Non-pigmented ciliary epithelial cell (primary cell): ENCODE results near the gene PPDPF.

ENCODE experiments used
- DNase-seq: peaks from one replicate; pipeline ENCODE4 v3.0.0-alpha.2; 2010; ENCODE audit warnings: low read depth

PPDPF gene

DNA sequence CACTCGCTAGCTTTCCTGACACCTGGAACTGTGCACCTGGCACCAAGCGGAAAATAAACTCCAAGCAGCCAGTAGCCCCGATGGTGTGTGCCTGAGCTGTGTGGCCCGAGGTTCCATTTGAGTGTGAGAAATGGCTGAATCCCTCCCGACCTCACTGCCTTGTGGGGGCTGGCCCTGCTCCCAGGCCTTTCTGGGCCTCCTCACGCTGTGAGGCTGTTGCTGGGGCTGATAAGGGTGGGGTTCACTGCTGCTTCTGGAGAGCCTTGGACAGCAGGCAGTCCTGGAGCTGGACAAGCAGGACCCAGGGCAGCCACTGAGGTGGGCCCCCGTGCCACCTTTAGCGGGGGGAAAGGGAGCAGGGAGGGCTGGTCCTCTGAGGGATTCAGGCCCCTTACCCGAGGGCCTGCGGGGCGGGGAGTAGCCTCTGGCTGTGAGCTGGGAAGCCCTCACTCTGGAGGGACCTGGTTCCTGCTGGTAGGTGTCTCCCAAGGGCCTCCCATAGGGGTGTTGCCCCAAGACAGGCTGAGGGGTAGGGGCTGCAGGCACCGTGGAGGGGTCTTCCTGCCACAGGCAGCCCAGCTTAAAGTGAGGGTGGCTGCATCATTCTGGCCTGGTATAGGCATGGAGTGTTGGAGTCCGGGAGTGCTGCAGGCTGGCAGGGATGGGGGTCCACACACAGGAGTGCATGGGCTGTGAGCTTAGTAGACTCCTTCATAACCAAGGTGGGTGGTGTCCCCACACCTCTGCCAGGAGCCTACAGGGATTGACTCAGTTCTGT is 1.7 kb downstream of the PPDPF start:
- no peak for DNase-seq

DNA sequence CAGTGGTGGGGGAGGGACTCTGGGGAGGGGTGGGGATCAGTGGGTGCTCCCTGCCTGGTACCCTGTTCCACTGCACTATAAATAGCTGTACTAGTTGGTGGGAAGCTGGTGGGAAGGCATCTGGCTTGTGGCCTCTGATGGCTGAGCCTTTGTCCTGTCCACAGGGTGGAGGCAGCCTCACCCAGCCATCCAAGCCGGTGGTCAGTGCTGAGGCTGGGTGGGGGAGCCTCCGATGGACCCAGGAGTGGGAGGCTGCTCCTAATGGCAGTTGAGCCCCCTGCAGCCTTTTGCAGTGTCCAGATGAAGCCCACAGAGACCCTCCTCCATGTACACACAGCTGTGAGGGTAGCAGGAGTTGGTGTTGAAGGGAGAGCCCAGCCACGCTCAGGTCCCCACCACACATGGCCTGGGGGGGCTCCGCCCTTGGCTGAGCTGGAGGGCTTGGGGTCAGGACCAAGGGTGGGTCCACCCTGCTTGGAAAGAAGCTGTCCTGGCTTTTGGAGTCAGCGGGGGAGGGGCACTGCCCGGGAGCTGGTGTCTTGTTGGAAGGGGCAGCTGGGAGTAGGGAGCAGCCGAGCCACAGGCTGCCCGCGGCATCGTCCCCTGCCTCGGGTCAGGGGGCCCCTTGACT is 2.5 kb downstream of the PPDPF start:
- DNase-seq, result no peak

DNA sequence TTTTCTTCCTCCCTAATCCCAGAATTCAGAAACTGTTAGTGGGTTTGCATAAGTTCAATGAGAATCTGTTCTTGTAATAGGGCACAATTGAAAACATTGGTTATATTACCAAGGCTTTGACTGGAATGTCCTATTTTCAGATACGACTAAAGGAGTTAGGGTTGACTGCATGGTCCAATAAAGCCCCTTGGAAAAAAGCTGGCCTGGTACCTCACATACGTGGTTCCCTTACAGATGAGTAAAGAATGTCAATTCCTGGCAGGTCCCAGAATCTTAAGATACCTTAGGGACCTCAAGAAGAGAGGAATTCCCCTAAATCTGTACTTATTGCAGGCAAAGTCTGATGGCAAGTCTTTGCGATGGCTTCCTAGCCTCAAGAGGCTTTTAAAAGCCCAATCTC is 4.6 kb downstream of the PPDPF start:
- DNase-seq, result no peak

DNA sequence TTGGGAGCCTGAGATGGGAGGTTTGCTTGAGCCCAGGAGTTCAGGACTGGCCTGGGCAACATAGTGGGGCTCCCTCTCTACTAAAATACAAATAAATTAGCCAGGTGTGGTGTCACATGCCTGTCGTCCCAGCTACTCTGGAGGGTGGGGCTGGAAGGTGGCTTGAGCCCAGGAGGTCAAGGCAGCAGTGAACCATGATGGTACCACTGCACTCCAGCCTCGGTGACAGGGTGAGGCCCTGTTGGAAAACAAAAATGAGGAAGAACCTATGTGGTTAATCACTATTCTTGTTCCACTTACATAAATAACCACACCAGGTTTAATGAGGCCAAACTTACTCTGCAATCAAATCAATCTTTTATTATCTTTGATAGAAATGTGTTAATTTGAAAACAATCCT is 5.4 kb downstream of the PPDPF start:
- no peak for DNase-seq

DNA sequence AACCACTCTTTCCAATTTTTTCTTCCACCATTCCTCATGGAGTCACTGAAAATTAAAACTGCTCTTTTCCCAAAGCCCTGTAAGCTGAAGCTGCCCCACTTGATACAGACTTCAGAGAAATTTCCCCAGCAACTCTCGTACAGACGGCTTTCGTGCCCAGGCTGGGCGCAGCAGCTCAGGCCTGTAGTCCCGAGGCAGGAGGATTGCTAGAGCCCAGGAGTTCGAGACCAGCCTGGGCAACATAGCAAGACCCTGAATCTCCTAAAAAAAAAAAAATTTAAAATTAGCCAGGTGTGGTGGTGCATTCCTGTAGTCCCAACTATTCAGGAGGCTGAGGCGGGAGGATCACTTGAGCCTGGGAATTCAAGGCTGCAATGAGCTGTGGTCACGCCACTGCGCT is 6.6 kb downstream of the PPDPF start:
- no peak for DNase-seq

DNA sequence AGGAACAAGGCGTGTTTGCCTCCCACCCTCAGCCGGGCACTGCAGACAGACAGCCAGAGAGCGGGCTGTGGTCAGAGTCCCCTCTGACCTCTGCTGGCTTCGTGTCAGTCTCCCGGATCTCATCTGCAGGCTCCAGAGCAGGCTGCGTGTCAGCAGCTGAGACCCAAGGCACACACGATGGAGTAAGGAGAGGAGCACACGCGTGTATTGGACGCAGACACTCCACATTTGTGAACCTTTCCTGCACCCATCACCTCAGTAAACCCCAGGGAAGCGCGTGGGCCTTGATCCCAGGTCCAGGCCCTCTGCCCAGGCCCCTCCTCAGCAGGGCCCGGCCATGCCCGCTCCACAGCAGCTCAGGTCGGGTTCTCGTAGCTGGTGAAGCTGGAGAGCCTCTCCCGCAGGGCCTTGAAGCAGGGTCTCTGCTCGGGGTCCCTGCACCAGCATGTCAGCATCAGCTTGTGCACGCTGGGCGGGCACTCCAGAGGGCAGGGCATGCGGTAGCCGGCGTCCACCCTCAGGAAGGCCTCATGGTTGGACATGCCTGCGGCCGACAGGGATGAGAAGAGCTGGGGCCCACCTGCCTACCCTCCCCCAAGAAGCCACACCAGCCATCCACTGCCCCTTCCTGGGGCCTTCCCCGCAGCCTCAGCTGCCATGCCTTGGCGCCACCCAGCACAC is 8.8 kb downstream of the PPDPF start:
- no peak for DNase-seq

DNA sequence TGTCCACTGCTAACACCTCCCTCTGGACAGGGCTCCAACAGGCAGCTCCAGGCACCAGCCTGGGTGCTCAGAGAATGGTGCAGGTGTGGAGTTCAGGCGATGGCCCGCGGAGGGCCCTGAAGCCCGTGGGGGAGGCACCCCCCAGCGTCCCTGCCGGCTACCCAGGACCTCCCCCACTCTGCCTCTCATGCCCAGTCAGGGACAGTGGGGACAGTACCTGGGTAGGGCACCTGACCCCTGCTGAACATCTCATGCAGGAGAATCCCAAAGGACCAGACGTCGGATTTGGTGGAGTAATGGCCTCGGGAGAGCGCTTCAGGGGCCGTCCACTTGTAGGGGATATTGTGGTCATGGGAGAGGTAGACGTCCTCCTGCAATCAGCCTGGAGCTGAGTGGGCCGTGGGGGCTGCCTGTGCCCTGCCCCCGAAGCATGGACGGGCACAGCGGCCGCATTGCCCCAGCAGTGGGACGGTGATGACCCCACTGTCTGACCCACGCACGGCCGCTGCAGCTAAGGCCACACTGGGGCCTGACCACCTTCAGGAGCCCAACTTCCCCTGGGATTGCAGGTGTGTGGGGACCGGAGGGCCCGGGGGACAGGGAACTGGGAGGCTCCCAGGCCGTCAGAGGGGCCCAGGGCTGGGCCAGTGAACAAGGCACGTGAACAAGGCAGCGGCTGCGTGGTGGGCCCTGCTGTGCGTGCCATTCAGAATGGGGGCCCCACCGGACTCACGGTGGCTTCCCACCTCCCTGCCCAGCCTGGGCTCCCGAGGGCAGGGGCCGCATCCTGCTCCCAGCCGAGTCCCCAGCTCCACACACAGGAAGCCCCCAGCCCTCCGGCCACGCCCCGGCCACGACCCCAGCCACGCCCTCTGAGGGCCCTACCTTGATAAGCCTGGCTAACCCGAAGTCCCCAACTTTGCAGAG is 9.6 kb downstream of the PPDPF start:
- no peak for DNase-seq

DNA sequence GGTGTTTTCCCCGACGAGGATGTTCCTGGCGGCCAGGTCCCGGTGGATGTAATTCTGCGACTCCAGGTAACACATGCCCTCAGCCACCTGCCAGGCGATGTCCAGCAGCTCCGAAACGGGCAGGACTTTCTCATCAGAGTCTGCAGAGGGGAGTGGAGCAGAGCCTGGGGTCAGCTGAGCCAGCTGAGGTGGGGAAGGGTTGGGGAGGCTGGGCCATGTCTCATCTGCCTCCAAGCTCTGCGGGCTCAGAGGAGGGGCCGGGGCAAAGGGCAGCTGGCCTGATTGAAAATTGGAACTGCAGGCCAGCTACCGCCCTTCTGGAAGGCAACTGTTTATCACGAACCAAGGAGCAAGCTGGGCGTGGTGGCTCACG is 10.2 kb downstream of the PPDPF start:
- DNase-seq, result no peak

DNA sequence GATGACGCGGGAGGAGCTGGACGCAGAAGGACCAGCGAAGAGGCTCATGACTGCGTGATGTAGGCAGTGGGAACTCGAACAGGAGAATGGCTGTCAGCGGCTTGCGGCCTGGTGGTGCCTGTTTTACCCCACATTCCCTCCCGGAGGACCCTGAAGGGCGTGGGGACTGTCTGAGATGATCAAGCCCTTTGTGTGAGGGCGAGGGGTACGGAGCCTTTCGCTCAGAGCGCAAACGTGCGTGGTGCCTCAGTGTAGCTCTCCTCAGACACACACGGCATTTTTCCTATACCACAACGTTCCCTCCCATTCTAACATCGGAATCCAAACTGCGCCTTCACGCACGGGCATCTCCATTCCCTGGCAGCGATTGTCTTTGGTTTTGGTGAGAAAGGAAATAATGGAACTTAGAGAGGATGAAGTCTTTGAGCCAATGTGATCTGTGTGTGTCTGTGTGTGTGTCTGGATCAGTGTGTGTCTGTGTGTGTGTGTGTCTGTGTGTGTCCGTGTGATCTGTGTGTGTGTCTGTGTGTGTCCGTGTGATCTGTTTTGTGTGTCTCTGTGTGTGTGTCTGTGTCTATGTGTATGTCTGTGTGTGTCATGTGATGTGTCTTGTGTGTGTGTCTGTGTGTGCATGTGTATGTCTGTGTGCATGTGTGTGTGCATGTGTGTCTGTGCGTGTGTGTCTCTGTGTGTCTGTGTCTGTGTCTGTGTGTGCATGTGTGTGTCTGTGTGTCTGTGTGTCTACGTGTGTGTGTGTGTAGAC is 11.3 kb downstream of the PPDPF start:
- no peak for DNase-seq

DNA sequence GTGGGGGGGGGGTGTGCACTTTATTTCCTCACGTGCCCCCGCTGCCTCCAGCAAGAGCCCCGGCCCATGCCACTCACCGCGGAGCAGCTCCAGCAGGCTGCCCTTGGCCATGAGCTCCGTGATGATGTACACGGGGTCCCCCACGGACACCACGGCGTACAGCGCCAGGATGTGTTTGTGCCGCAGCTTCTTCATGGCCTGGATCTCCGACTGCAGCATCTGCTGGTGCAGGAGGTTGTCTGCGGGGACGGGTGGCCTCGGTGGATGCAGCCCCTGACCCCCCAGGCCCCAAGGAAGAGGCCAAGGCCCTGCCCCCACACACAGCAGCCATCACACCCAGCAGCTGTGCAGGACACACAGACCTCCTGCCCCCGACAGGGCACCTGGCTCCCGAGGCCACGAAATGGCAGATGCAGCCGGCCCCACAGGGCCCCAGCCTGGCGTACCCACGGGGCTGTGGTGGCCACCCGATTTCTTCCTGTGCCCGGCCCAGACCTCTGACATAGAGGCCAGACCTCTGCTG is 11.9 kb downstream of the PPDPF start:
- DNase-seq, result no peak

DNA sequence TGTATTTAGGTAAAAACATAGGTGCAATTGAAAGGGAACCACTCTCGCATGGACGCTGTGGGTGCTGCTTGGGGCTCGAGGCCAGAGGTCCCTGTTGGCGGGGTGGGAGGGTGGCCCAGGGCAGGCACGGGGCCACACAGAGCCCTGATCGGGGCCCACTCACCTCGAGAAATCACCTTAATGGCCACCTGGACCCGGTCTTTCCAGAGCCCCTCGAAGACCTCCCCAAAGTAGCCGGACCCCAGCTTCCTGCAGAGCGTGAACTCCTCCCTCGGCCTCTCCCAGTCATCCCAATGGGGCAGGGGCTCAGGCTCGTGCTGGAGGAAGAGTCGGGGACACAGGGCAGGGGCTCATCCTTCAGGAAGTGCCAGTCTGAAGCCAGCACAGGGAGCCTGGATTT is 12.8 kb downstream of the PPDPF start:
- no peak for DNase-seq

DNA sequence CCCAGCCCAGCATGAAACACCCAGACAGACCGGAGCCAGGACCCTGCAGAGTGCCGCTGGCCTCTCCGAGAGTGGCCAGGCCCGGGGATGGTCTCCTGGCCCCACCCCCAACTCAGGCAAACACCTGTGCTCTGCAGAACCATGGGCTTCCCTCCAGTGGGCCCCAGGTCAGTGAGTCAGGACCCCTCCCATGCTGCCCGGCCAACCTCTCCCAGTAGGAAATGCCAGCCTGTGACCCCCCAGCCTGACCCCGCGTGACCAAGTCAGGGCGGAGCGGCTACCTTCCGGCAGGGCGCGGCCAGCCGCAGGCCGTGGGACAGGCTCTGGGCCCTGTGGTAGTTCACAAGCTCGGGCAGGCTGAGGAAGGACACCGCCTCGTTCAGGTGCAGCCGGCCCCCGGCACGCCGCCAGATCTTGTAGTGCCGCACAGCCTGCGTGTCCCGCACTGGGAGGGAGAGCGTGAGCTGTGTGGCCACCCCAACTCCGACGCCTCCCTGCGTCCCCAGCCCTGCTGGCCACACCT is 13.4 kb downstream of the PPDPF start:
- DNase-seq, result no peak

DNA sequence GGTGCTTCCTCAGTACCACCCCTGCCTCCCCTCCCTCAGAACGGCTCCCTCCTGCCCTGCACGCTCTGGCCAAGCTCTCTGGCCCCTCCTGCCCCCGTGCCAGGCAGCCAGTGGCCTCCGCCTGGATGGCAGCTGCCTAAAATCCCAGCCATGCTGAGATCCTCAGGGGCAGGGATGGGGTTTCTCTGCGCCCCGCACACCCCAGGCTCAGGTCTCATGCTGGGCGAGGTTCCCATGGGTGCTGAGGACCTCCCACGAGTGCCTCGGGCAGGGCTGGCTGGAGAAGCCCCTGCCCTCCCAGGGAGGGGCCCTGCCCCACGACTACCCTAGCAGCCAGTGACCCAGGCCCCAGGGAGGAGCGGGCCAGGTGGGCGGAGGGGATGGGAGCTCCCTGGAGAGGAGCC is 13.9 kb downstream of the PPDPF start:
- no peak for DNase-seq

DNA sequence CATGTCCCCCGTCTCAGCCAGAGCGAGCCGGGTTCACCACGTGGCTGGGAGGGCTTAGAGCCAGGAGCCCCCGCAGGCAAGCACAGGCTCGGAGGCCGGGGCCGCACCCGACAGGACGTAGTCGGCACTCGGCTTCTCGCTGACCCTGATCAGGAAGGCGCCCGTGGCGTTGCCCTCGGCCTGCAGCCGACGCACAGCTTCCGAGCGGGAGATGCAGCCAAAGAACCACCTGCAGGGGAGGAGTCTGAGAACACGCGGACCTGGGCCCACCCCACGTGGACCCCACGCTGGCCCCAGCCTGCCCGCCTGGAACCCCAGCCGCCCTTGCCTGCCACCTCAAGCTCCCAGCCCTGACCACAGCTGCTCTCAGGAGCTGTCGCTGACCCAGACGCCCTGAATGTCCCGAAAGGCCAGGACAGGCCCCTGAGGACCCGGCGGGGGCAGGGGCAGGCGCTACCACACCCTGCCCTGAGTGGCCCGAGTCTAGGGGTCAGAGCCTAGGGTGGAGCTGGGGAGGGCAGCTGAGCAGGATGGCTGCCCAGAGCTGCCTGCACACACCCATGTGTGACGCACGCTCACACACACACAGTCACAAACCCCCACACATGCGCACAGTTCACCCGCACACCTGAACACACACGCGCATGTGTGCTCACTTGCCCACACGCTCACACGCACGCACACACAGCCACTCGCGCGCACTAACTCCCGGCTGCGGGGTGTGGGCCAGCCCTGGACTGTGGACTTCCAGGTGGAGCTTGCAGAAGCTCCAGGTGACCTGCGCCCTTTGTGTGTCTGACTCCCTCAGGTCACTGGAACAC is 14.5 kb downstream of the PPDPF start:
- DNase-seq, result no peak

DNA sequence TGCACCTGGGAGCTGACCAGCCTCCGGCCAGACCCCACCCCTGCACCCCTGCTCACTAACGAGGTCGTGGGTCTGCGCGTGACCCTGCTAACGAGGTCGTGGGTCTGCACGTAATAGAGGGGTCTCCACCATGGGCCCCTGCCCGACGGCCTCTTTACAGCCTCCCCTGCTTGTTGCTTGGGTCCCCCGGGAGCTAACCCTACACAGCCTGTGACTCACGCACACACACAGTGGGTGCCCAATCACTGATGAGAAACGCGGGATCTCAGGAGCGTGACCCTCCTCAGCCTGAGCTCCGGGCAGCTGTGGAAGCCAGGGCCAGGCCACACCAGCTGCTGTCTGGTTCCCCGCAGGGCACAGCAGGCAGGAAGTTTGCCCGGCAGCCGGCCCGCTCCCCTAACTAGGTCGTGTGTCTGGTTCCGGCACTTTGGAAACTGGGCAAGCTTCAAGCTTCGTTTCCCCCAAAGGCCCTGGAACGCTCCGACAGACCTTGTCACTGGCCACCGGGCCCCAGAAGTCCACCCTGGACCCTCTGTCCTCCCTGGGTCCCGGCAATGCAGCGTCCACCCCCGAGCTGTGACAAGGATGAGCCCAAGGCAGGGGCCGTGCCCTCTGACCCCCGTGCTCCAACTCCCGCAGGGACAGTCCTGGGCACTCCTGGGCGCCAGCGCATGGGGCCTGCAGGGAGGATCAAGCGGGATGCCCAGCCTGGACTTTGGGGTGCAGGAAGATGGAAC is 15.8 kb downstream of the PPDPF start:
- no peak for DNase-seq

DNA sequence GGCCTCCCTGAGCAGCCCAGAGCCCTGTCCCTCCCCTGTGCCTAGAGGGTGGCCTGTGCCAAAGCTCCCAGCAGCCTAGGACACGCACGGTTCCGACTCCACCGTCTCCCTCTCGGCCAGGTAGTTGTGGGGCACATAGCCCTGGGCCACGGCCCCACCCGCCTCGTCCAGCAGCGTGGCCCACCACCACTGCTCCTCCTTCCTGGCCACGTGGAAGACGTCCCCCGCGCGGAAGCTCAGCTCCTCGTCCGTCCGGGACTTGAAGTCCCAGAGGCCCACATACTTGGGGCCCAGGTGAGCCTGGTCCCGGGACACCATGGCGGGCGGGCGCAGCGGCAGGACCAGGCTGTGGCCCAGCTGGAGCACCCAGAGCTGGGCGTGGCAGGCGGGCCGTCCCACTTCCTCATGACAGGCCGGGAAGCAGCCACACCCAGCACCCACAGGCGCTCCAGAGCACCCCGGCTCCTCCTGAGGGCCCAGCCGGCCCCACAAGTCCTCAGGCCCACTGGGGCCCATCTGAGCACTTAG is 16.5 kb downstream of the PPDPF start, which contains the start of gene PTK6:
Gene PTK6 (minus strand): TSS at position 380 of the 528 bp plus-strand sequence. CDS start 62 bp downstream, at position 318.
- DNase-seq, result no peak

DNA sequence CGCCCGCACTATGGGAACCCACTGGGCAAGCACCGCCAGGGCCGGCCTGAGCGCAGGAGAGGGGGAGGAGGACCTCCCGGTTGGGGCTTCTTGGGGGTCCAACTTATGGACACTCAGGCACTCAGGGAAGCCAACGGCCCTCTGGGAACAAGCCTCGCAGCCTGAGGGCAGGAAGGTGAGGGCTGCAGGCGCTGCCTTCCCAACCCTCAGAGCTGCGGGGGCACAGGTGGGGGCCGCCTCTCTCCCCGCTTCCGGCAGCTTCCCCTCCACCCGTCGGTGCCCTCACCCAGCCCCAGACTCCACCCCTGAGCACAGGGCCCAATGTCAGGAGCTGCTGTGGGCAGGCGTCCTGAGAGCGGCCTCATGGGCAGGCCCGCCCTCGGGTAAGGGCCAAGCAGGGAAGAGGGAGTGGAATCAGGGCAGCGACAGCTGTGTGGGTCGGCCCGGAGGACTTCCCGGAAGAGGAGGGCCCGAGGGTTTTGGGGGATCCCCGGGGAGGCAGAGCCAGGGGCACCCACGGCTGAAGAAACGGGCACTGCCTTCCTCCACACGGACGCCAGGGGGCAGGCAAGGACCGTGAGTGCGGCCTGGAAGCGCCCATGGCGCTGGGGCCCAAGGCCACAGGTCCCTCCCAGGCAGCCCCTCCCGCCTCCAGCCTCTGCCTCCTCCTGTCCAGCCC is 17.1 kb downstream of the PPDPF start:
- peak; percentile 27 for DNase-seq
